GM19372 (cell line): ENCODE results near the gene DPYD.

Experiments
- ATAC-seq: cut with Tn5 transposase; IDR thresholded peaks from one replicate; pipeline ENCODE4 v1.9.1; 2021; ENCODE audit warnings: mild to moderate bottlenecking, low read depth, moderate library complexity; ENCODE audit not compliant: unreplicated experiment

Gene DPYD

DNA sequence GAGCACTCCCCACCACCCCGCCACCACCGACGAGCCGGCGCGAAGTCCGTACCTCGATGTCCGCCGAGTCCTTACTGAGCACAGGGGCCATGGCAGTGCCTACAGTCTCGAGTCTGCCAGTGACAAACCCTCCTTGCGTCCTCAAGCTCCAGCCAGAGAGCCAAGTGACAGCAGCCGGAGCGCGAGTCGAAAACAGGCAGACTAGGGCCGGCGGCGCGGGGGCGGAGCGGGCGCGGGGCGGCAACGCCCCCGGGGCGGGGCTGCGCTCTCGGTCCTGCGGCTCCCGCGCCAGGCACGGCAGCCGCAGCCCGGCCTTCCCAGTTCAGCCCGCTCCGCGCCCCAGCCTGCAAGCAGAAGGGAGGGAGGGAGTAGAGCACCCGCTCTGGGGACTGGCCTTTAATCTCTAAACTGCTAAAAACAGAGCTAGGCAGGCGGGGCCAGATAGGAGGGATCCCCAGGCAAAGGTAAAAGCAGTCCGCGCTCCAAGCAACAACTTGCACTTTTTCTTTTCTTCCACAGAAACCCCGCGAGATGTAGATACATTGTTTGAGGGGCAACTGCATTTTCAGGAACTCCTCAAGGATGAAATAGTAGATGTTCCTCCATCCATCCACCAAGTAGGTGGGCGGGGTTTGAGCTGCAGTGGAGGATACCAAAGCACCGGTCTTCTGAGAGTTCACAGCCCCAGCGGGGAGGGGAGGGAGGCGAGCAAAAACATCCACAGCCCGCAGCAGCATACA, at the start of gene DPYD:
Gene DPYD, minus strand, starts transcription at position 203 of the 740 bp plus-strand sequence. Its CDS starts 112 bp downstream, at position 91.
- ATAC-seq, result peak; percentile 80

GRCh38 chr1:97960470-97960869, 39.6 kb upstream of the DPYD start:
- ATAC-seq, result no peak

DNA sequence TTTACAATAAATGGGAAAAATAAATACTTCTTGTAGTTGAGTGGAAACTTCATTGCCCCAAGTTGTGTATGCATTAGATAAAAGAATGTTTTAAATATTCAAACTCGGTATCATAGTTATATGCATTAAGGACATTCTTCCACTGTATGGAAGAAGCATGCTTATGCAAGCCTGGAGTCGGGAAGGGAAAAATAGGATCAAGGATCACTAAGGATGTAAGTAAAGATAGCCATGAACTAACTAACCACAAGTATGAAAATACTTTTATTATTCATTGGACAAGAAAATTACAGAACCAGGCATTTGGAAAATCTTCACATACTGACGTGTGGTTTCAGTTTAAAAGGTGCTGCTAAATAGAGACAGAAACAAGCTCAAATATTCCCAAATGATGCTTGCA, 26.9 kb upstream of the DPYD start:
- no peak for ATAC-seq

DNA sequence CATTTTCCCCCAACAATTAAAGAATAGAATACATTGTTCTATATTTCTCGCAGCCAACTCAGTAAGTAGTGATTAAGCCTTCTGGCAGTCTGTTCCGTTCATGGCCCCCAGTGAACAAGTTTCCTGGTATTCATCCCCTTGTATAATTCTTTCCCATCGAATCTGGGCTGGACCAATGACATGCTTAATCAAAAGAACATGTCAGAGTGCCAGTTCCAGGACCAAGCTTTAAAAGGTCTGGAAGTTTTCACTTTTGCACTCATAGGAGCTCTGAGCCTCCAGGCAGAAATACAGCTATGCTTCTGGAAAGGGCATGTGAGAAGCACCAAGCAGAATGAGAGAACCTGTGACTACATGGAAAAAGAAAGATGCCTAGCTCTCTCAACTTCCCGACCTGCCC, 22.5 kb upstream of the DPYD start:
- ATAC-seq, result no peak

DNA sequence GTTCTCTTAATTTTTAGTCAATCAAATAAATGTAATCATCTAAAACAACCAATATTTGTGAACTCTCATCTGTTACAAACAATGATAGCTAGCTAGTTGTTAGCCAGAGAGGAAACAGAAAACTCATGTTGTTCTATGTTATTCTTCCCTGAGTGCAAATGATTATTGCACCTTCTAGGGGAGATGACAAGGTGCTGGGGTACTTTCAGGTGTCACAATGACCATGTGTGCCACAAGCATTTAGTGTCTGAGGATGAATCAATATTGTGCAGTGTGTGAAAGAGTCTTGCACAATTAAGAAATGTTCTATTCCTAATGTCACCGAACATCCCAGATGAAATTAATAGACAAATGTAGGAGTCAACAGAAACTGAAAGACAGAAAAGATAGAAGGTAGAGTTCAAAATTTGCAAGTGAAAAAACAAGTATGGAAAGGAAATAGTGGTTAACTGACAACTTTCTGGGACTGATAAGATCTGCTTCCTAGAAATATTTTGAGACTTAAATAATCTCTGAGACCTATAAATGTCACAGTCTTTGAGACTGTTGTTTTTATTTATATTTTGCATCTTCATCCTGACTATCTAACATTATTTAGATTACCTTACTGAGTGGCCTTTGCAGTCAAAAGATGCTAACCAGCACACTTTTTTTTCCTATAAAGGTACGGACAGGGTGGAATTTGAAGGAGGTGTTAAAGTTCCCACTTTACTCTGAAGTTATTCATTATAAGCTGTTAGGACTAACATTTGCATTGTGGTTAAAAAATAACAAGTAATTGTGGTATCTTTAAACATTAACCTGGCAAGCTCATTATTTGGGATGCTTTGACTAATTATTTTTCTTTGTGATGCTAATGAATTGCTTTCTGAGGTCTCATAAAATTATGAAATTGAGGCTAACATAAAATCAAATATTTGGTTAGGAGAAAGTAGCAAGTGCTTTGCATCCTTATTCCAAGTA, 21.6 kb upstream of the DPYD start:
- ATAC-seq, result no peak

GRCh38 chr1:97938285-97938642, 17.4 kb upstream of the DPYD start:
- ATAC-seq, result no peak

GRCh38 chr1:97936976-97937375, 16.1 kb upstream of the DPYD start:
- no peak for ATAC-seq

GRCh38 chr1:97934491-97934890, 13.7 kb upstream of the DPYD start:
- ATAC-seq, result no peak

- ATAC-seq, result no peak
These were observed 9.3 kb upstream of the DPYD start for GRCh38 chr1:97929874-97930851.

GRCh38 chr1:97926017-97926708, 5.3 kb upstream of the DPYD start:
- ATAC-seq, result no peak

DNA sequence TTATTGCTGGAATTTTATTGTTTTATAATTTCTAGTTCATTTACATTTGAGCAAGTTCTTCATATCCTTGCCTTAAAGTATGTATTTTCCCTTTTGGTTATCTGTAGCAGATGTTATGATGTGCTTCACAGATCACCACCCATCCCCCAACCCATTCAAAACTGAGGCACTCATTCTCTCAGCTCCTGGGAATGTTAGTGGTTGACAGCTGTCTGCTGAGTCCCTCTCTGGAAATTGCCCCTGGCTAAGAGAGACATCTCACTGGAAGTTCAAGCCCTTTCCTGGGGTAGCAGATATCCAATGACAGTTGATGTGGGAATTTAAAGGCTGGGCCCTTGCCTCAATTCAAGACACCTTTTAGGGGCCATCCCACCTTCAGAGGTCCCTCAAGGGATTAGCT, 4.3 kb upstream of the DPYD start:
- no peak for ATAC-seq

GRCh38 chr1:97923811-97924210, 3.0 kb upstream of the DPYD start:
- no peak for ATAC-seq

DNA sequence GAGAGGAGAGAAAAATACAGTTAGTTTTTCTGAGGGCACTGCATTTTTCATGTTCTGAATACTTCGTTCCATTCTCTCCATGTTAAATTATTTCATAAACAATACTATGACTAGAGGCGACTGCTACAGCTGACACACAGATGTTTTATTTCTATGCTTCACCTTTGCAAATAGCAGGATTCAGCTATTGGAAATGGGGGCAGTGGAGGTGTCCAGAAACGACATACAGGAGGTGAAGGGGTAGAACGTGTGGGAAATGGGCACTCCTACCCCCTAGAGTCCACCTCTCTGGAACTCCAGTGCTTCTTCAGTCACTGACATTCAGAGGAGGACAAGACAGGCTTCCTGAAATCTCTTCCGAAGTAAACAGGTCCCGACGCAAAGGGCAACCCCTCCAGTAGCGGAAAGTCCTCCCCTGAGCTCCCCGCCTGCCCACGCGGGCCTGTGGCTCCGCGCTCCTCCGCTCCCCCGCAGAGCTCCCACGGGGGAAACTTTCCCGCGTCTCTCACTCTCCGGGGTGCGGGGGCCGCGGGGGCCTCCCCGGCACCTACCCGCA, 480 bp downstream of the DPYD start:
- ATAC-seq, result no peak

GRCh38 chr1:97919585-97920261, 1.1 kb downstream of the DPYD start:
- no peak for ATAC-seq

DNA sequence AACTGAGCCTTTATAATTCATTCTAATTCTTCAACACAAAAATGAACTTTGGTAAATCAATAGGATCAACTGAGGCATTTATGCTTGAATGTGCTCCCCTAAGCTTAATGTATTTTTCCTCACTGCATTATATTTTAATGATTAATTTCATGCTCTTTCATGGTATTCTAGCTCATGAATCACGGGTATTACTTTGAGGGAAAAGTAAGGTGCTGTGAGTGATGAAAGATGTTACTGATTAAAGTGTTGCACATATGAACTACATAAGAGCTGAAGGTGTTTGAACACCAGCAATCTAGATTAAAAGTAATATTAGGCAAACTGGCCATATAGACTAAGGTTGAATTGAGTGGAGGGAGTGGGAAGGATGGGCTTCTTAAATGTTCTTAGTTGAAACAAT, 1.9 kb downstream of the DPYD start:
- ATAC-seq, result no peak

- no peak for ATAC-seq
These were observed 7.2 kb downstream of the DPYD start for GRCh38 chr1:97913506-97914139.

DNA sequence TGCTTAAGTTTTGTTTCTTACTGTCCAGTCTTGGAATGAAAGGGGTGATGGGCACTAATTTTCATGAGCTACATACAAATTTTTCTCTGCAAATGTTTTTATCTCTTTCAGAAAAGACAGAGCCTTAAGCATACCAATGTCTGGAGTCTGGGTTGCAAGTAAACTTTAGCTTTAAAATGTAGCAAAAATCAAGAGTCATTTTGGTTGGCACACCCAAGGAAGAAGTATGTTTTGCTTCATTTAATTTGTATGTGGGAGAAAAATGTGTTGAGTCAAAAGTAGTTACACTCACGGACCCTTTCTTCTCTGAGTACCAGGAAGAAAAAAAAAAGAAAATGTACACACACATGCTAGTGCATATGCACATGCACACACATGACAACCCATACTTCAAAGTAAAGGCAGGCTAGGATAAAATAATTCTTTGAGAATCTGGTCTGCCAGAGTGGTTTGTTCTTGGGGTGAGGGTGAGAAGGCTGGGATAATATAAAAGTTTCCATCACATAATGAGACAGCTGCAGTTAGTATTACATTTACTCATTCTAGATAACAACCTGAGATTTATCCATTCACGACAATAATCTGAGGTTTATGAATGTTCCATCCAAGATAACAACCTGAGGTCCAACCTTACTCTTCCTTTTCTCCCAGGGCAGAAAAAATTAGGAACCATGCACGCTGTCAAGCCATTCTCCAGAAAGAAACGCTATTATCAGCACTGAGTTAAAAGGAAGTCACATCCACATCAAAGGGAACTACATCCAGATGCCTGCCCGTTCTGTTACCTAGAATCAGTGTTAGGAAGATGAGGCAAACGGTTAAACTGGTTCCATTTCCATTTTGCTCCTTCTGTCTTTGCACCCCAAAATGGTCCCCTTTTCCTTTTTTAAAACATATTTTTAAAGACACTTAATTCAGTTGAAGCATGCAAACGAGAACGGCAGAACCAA, 9.3 kb downstream of the DPYD start:
- no peak for ATAC-seq

DNA sequence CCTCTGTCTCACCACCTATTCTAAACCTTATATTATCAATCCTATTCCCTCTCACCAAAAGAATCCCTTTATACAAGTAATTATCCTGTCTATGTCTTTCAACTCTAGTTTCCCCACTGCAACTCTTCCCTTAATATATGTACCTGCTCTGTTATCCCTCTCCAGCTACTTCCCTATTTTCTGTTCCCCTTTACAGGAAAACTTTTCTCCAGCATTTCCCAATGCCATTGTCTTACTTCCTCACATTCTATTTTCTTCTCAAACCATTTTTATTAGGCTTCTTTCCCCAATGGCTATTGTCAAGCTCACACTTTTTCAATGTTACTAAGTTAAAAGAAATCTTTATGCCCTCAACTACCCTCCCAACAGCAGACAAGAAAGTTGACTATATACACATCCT, 11.6 kb downstream of the DPYD start:
- ATAC-seq, result no peak
